ENCODE measurements around the gene PRICKLE4. TPM values are rescaled to one million over a fixed set of nuclear protein-coding genes. Genes with fewer than 3 reads are reported as not detected.

PRICKLE4 gene
- total RNA-seq, 1 donor from 2014 or later: 5.9 TPM

DNA sequence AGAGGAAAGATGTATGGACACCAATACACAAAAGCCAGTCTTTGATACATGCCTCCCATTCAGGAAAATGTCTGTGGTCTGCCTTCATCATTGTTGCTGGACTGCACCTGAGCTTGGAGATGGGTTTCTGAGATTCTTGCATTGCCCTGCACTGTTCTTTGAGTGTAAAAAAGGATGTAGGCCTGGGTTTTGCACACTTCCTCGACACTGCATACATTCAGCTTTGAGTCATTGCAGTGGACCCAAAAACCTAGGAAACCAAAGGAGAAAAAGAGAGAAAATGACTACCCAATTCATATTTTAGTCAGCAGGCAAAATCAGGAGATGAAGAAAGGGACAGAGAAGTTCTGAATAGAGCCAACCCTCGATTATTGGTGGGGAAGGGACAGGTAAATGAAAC, 15.9 kb downstream of the PRICKLE4 start:
- Mint-ChIP-seq H3K4me1 (ENCODE audit: low read depth) (peaks cover 5% of the 10 kb centered on the region), H3K9me3 (ENCODE audit: low read depth) (no peaks in the 10 kb centered on the region), H3K36me3 (ENCODE audit: low read depth) (peaks cover 2% of the 10 kb centered on the region), H3K27me3 (ENCODE audit: low read depth) (no peaks in the 10 kb centered on the region), H3K4me3 (ENCODE audit: unreplicated experiment) (no peak overlapping the region), H3K27ac (ENCODE audit: unreplicated experiment) (no peak overlapping the region)
- TF ChIP-seq, protein P1, sequence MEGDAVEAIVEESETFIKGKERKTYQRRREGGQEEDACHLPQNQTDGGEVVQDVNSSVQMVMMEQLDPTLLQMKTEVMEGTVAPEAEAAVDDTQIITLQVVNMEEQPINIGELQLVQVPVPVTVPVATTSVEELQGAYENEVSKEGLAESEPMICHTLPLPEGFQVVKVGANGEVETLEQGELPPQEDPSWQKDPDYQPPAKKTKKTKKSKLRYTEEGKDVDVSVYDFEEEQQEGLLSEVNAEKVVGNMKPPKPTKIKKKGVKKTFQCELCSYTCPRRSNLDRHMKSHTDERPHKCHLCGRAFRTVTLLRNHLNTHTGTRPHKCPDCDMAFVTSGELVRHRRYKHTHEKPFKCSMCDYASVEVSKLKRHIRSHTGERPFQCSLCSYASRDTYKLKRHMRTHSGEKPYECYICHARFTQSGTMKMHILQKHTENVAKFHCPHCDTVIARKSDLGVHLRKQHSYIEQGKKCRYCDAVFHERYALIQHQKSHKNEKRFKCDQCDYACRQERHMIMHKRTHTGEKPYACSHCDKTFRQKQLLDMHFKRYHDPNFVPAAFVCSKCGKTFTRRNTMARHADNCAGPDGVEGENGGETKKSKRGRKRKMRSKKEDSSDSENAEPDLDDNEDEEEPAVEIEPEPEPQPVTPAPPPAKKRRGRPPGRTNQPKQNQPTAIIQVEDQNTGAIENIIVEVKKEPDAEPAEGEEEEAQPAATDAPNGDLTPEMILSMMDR (IDR thresholded peaks at IDR 0.05): no peak
- no peak for DNase-seq (ENCODE audit: low spot score)

DNA sequence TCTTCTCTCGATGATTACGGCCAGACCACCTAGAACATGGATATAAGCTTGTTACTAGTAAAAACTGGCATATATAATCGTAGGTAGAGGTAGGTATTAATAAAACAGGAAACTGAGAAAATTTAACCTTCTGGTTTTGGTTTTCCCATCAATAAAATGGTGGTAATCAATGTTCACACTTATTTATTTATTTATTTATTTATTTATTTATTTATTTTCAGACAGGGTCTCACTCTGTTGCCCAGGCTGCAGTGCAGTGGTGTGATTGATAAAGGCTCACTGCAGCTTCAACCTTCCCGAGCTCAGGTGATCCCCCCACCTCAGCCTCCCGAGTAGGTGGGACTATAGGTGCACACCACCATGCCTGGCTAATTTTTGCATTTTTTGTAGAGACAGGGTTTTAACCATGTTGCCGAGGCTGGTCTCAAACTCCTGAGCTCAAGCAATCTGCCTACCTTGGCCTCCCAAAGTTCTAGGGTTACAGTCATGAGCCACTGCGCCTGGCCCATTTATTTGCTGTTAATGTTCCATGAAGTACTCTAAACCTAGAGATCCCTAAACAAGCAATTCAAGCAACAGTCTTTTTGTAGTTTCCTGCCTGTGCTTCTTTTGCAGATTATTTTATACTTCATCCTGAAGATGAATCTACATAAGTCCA, 18.4 kb downstream of the PRICKLE4 start:
- DNase-seq (ENCODE audit: low spot score): no peak
- peaks cover 2% of the 10 kb centered on the region for H3K36me3 Mint-ChIP-seq (ENCODE audit: low read depth)
- no peak overlapping the region for H3K4me3 Mint-ChIP-seq (ENCODE audit: unreplicated experiment)
- no peaks in the 10 kb centered on the region for H3K4me1 Mint-ChIP-seq (ENCODE audit: low read depth)
- H3K27ac Mint-ChIP-seq (ENCODE audit: unreplicated experiment): no peak overlapping the region
- TF ChIP-seq, protein P1 (IDR thresholded peaks at IDR 0.05): no peak
- no peaks in the 10 kb centered on the region for H3K9me3 Mint-ChIP-seq (ENCODE audit: low read depth)
- H3K27me3 Mint-ChIP-seq (ENCODE audit: low read depth): no peaks in the 10 kb centered on the region

DNA sequence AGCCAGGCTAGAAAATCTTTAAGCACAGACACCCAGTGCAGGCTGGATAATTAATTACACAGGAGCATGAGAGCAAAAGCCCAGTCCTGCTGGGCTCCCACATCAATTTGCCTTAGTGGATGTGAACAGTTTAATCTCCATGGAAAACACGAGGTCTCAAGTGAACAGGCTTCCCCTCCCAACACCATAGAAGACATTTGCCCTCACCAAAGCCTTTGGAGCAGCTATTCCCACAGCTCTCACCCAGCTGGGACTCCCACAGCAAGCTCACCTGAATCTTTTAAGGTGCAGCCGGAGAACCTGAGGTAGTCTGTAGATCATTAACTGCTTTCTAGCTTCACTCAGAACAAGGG, 19.0 kb downstream of the PRICKLE4 start:
- H3K4me3 Mint-ChIP-seq (ENCODE audit: unreplicated experiment): no peak overlapping the region
- DNase-seq (ENCODE audit: low spot score): no peak
- no peaks in the 10 kb centered on the region for H3K27me3 Mint-ChIP-seq (ENCODE audit: low read depth)
- H3K36me3 Mint-ChIP-seq (ENCODE audit: low read depth): peaks cover 2% of the 10 kb centered on the region
- H3K4me1 Mint-ChIP-seq (ENCODE audit: low read depth): no peaks in the 10 kb centered on the region
- TF ChIP-seq, protein P1 (IDR thresholded peaks at IDR 0.05): no peak
- H3K27ac Mint-ChIP-seq (ENCODE audit: unreplicated experiment): no peak overlapping the region
- H3K9me3 Mint-ChIP-seq (ENCODE audit: low read depth): no peaks in the 10 kb centered on the region

DNA sequence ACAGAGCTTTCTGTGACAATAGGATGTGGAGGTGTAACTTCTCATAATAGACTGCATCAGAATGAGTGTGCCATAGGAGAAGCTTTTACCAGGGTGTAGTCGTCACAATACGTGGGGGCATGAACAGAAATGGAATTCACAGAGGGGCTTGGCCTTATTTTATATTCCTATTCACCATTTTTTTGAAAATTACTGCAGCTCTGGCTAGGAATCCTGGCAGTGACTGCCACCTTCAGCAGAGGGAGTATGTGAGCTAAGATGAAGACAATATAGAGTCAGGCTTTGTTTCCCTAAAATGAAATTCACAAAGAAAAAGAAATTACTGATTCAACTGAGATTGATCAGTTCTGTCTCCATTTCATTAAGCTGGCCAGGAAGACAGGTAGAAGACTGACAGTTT, 20.8 kb downstream of the PRICKLE4 start:
- Mint-ChIP-seq H3K4me1 (ENCODE audit: low read depth) (no peaks in the 10 kb centered on the region), H3K4me3 (ENCODE audit: unreplicated experiment) (no peak overlapping the region), H3K36me3 (ENCODE audit: low read depth) (peaks cover 4% of the 10 kb centered on the region), H3K27me3 (ENCODE audit: low read depth) (no peaks in the 10 kb centered on the region), H3K27ac (ENCODE audit: unreplicated experiment) (no peak overlapping the region), H3K9me3 (ENCODE audit: low read depth) (no peaks in the 10 kb centered on the region)
- TF ChIP-seq, protein P1 (IDR thresholded peaks at IDR 0.05): peak; percentile 82
- DNase-seq (ENCODE audit: low spot score): no peak

DNA sequence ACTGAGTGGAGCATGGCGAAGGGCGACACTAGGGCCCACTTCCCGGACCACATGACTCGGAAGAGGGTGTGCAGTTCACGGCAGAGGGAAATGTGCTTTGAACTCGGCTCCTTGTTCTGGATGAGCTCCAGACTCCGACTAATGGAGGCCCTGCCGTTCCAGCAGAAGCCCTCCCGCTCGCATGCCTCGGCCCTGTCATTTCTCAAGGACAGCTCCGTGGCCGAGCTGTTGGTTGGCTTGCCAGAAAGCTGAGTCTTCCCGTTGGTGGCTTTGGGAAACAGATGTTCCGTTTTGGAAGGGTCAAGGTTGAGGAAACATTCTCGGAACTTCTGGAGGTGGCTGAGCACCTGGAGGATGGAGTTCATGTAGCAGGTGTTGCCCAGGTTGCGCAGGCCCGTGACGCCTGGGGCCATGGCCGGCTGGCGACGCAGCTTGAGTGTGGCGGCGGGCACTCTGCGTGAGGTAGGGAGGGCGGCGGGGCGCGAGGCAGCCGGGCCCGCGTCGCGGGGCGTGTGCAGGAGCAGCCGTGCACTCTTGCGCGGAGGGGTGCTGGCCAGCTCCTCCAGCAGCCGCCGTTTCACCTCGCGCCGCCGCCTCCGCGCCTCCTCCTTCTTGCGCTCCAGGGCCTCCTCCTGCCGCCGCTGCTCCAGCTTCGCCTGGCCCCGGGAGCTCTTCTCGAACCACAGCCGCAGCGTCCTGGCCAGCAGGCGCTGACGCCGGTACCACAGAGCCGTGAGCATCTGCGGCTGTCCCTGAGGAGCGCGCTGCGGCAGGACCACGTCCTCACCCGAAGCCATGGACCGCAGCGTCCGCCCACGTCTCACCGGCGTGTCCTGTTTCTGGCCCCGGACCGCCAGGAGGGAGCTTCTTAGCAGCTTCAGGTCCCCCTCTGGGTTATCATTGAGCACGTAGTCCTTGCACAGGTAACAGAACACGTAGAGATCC, 25.5 kb downstream of the PRICKLE4 start:
- Mint-ChIP-seq H3K4me1 (ENCODE audit: low read depth) (no peaks in the 10 kb centered on the region), H3K27me3 (ENCODE audit: low read depth) (no peaks in the 10 kb centered on the region), H3K27ac (ENCODE audit: unreplicated experiment) (no peak overlapping the region), H3K4me3 (ENCODE audit: unreplicated experiment) (no peak overlapping the region), H3K36me3 (ENCODE audit: low read depth) (peaks cover 2% of the 10 kb centered on the region), H3K9me3 (ENCODE audit: low read depth) (no peaks in the 10 kb centered on the region)
- DNase-seq (ENCODE audit: low spot score): no peak
- TF ChIP-seq, protein P1 (IDR thresholded peaks at IDR 0.05): no peak

Data from chondrocyte (in vitro differentiated cells).